ENCODE measurements around the gene TMEM45A. TPM values are rescaled to one million over a fixed set of nuclear protein-coding genes. Genes with fewer than 3 reads are reported as not detected.
"Not testable (repeated sequence)": the region's sequence is repeated elsewhere in the genome, so short reads cannot be mapped to it uniquely, and the experiment has no call there.

The TMEM45A gene
- total RNA-seq, 4 donors from 2014 or later, result 3.5 to 7.0 (median 4.1) TPM

DNA sequence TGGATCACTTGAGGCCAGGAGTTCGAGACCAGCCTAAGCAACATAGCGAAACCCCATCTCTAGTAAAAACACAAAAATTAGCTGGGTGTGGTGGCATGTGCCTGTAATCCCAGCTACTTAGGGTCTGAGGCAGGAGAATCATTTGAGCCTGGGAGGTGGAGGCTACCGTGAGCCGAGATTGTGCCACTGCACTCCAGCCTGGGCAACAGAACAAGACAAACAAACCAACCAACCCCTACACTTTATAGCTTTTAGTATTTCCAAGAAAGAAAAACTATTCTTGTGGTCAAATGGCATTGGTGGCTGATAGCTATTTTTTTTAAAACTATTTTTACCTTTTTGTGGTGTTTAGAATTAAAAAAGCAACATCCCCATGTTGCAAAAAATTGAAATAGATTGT is 7.2 kb downstream of the TMEM45A start:
- DNase-seq (no peak), ATAC-seq (no peak)
- no peaks in the 10 kb centered on the region for H3K4me1 ChIP-seq
- H3K36me3 ChIP-seq, result no peaks in the 10 kb centered on the region
- no peak overlapping the region for H3K27ac ChIP-seq
- TF ChIP-seq, protein P1, sequence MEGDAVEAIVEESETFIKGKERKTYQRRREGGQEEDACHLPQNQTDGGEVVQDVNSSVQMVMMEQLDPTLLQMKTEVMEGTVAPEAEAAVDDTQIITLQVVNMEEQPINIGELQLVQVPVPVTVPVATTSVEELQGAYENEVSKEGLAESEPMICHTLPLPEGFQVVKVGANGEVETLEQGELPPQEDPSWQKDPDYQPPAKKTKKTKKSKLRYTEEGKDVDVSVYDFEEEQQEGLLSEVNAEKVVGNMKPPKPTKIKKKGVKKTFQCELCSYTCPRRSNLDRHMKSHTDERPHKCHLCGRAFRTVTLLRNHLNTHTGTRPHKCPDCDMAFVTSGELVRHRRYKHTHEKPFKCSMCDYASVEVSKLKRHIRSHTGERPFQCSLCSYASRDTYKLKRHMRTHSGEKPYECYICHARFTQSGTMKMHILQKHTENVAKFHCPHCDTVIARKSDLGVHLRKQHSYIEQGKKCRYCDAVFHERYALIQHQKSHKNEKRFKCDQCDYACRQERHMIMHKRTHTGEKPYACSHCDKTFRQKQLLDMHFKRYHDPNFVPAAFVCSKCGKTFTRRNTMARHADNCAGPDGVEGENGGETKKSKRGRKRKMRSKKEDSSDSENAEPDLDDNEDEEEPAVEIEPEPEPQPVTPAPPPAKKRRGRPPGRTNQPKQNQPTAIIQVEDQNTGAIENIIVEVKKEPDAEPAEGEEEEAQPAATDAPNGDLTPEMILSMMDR (IDR thresholded peaks at IDR 0.05 in 4 of 5, conservative IDR thresholded peaks at IDR 0.05 in 1 of 5), result no peak
- TF ChIP-seq POLR2A (IDR thresholded peaks at IDR 0.05), result no peak
- intact Hi-C loops (cut with DNase I; ENCODE audit: low total_unique reads), result loop anchor here (10.0 kb wide), 1 partner anchor 675 kb away; no protein-coding TSS in a partner anchor
- no peaks in the 10 kb centered on the region for H3K9me3 ChIP-seq
- no peak overlapping the region for H3K4me3 ChIP-seq
- H3K27me3 ChIP-seq, result no peaks in the 10 kb centered on the region
- in situ Hi-C loops (cut with MboI; ENCODE audit: low sequenced_read_pairs in 4 of 4), result no loop called here

DNA sequence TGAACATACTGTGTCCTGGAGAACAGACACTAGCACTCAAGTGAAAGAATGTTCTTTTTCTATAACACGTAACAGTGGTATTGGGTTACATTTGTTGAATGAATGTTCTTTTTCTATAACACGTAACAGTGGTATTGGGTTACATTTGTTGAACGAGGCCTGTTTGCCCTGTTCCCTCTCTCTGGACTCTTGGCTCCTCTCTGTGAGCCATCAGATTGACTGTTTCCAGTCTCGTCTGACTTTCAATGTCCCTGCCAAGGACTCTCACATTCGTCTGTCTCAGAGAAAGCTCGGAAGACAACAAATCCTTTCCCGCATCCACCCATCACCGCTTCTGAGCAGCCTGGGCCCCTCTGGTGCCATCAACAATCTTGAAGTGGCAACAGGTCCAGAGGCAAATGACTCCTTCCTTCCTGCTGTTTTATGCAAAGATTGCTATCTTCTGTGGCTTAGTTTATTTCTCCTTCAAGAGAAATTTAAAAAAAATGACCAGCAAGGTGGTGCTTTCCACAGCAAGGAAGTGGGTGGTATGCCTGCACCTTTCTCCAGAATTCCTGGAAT is 8.0 kb downstream of the TMEM45A start:
- no peak overlapping the region for H3K4me3 ChIP-seq
- H3K27me3 ChIP-seq, result no peaks in the 10 kb centered on the region
- H3K27ac ChIP-seq, result no peak overlapping the region
- no peaks in the 10 kb centered on the region for H3K36me3 ChIP-seq
- H3K4me1 ChIP-seq, result no peaks in the 10 kb centered on the region
- no peak for ATAC-seq
- TF ChIP-seq POLR2A (IDR thresholded peaks at IDR 0.05), result no peak
- TF ChIP-seq, protein P1 (IDR thresholded peaks at IDR 0.05 in 4 of 5, conservative IDR thresholded peaks at IDR 0.05 in 1 of 5), result no peak
- intact Hi-C loops (cut with DNase I; ENCODE audit: low total_unique reads), result no loop called here
- in situ Hi-C loops (cut with MboI; ENCODE audit: low sequenced_read_pairs in 4 of 4), result no loop called here
- DNase-seq, result no peak
- H3K9me3 ChIP-seq, result no peaks in the 10 kb centered on the region

DNA sequence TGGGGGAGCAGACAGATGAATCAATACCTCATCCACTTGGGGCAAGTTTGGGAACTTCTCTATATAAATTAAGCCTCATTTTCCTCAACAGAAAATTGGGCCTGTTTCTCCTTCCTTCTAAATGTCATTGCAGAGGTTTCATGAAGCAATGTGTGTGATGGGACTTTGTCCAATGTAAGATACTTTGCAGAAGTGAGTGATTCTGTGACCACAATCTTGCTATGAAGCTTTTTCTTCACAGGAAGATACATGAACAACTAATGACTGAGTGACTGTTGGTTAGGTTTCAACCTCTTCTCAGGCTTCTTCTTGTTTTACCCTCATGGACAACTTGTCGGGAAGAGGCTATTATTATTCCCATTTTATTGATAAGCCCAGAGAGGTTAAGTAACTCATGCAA is 11.0 kb downstream of the TMEM45A start:
- Histone ChIP-seq H3K27ac (no peak overlapping the region), H3K27me3 (no peaks in the 10 kb centered on the region), H3K36me3 (no peaks in the 10 kb centered on the region), H3K4me1 (no peaks in the 10 kb centered on the region), H3K9me3 (no peaks in the 10 kb centered on the region), H3K4me3 (no peak overlapping the region)
- in situ Hi-C loops (cut with MboI; ENCODE audit: low sequenced_read_pairs in 4 of 4), result no loop called here
- no peak for DNase-seq
- intact Hi-C loops (cut with DNase I; ENCODE audit: low total_unique reads), result no loop called here
- TF ChIP-seq, protein P1 (IDR thresholded peaks at IDR 0.05 in 4 of 5, conservative IDR thresholded peaks at IDR 0.05 in 1 of 5), result no peak
- no peak for TF ChIP-seq POLR2A (IDR thresholded peaks at IDR 0.05)
- ATAC-seq, result no peak

DNA sequence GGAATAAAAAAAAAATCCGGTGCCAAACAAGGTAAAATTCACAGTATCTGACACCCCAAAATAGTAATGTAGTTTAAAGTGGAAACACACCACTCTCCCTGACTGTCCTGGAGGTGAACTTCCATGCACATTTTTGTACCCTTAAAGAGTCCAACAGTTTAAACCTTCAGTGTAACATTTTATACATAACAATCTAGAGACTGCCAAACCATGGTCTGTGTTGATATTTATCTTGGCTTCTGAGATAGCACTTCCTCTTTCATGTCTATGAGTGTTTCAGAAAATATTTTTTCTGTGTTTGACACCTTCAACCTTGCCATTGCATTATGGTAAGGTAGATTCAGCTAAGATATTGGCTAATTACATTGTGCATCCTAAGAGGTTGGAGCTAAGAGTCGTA is 13.9 kb downstream of the TMEM45A start:
- H3K4me3 ChIP-seq, result no peak overlapping the region
- intact Hi-C loops (cut with DNase I; ENCODE audit: low total_unique reads) (no loop called here), in situ Hi-C loops (cut with MboI; ENCODE audit: low sequenced_read_pairs in 4 of 4) (no loop called here)
- no peak overlapping the region for H3K27ac ChIP-seq
- TF ChIP-seq, protein P1 (IDR thresholded peaks at IDR 0.05 in 4 of 5, conservative IDR thresholded peaks at IDR 0.05 in 1 of 5), result no peak
- no peak for TF ChIP-seq POLR2A (IDR thresholded peaks at IDR 0.05)
- H3K9me3 ChIP-seq, result no peaks in the 10 kb centered on the region
- H3K36me3 ChIP-seq, result no peaks in the 10 kb centered on the region
- H3K4me1 ChIP-seq, result no peaks in the 10 kb centered on the region
- DNase-seq (no peak), ATAC-seq (no peak)
- no peaks in the 10 kb centered on the region for H3K27me3 ChIP-seq

DNA sequence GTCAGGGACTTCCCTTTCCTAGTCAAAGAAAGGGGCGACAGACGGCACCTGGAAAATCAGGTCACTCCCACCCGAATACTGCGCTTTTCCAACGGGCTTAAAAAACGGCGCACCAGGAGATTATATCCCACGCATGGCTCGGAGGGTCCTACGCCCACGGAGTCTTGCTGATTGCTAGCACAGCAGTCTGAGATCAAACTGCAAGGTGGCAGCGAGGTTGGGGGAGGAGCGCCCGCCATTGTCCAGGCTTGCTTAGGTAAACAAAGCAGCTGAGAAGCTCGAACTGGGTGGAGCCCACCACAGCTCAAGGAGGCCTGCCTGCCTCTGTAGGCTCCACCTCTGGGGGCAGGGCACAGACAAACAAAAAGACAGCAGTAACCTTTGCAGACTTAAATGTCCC is 17.4 kb downstream of the TMEM45A start:
- H3K36me3 ChIP-seq; H3K27me3 ChIP-seq; H3K4me1 ChIP-seq; intact Hi-C loops (cut with DNase I; ENCODE audit: low total_unique reads); H3K27ac ChIP-seq; in situ Hi-C loops (cut with MboI; ENCODE audit: low sequenced_read_pairs in 4 of 4); ATAC-seq; H3K4me3 ChIP-seq; DNase-seq; H3K9me3 ChIP-seq: not testable (repeated sequence)
